H1 (cell line): Measurements from ENCODE around the gene CDKN2C. TPM values are rescaled to one million over a fixed set of nuclear protein-coding genes. Genes with fewer than 3 reads are reported as not detected.

Experiments
- CBX5 ChIP-seq: fragments of 300-800, 300-1000 bp; sonication (generic); IDR thresholded peaks from 2 replicates; pipeline ENCODE4 v1.7.1; 2016; ENCODE audit warnings: antibody characterized with exemption, low read length, low read depth
- CHD2 ChIP-seq: IDR thresholded peaks from 2 replicates; pipeline ENCODE4 v1.6.1; 2012; ENCODE audit warnings: low read length, improper control_type of control experiment
- CREB1 ChIP-seq: IDR thresholded peaks from 2 replicates; pipeline ENCODE4 v1.6.1; 2012; ENCODE audit warnings: inconsistent platforms
- KDM4A ChIP-seq: IDR thresholded peaks from one replicate; pipeline ENCODE4 v1.7.1; 2012; ENCODE audit warnings: low read depth, mild to moderate bottlenecking, moderate library complexity, low read length, inconsistent platforms; ENCODE audit not compliant: severe bottlenecking
- RAD21 ChIP-seq, 2 experiments: IDR thresholded peaks in 1 of 2; conservative IDR thresholded peaks in 1 of 2; 2 replicates each; pipeline ENCODE4 v1.6.1; 2011; ENCODE audit warnings: low read depth in 2 of 2, low read length in 2 of 2, improper control_type of control experiment in 1 of 2, inconsistent platforms in 1 of 2, mild to moderate bottlenecking in 1 of 2, moderate library complexity in 1 of 2
- SIN3A ChIP-seq, 2 experiments: IDR thresholded peaks in 1 of 2; conservative IDR thresholded peaks in 1 of 2; 2 replicates each; pipeline ENCODE4 v1.6.1; 2011 to 2012; ENCODE audit warnings: low read length in 2 of 2, improper control_type of control experiment in 1 of 2, low read depth in 1 of 2, mild to moderate bottlenecking in 1 of 2
- SUZ12 ChIP-seq: fragments of 200-600 bp; sonication (generic); IDR thresholded peaks from 2 replicates; pipeline ENCODE4 v1.6.1; 2012; ENCODE audit warnings: mild to moderate bottlenecking, inconsistent platforms, low read length, moderate library complexity, mixed read lengths
- TAF7 ChIP-seq: optimal IDR thresholded peaks from 2 replicates; pipeline ENCODE3; 2011; ENCODE audit warnings: low read depth, mild to moderate bottlenecking, inconsistent platforms, low read length, moderate library complexity, borderline replicate concordance
- YY1 ChIP-seq: IDR thresholded peaks from 2 replicates; pipeline ENCODE4 v1.6.1; 2011; ENCODE audit warnings: low read depth, mild to moderate bottlenecking, low read length
- polyA plus RNA-seq, 7 experiments: library from polyadenylated mRNA; depleted of rRNA in 3 of 7; stranded (reverse) in 5 of 7; unstranded in 2 of 7; fragments of >200 nt in 5 of 7; fragments of 200-250 nt in 2 of 7; gene quantifications; 1 replicate in 5 of 7; 2 replicates in 1 of 7; 4 replicates in 1 of 7; pipeline versions ENCODE4 v1.2.1 to v1.2.3, GENCODE V29; 2011 to 2013; ENCODE audit warnings: missing spikeins in 2 of 7, mixed read lengths in 2 of 7
- total RNA-seq: library from RNA; stranded (reverse); fragmentation: NEBNext Ultra II Directional; extraction: Animal tissue kit (Norgen Biotek cat#: 25700); gene quantifications from 2 replicates; pipeline ENCODE4 v1.2.1, GENCODE V29; 2021
- TF ChIP-seq, protein P1 (sequence below): IDR thresholded peaks from 2 replicates; pipeline ENCODE4 v1.6.1; 2011; ENCODE audit warnings: low read length, improper control_type of control experiment
- TF ChIP-seq, protein P2 (sequence below): IDR thresholded peaks from 2 replicates; pipeline ENCODE4 v1.6.1; 2012; ENCODE audit warnings: inconsistent platforms
- TF ChIP-seq, protein P3 (sequence below): IDR thresholded peaks from 2 replicates; pipeline ENCODE4 v1.6.1; 2012; ENCODE audit warnings: inconsistent platforms

CDKN2C gene
- total and polyA plus RNA-seq, 2 of the 8 experiments (the other 6 are each of a cell fraction or from before 2014, with no cell fraction given) = not detected

DNA sequence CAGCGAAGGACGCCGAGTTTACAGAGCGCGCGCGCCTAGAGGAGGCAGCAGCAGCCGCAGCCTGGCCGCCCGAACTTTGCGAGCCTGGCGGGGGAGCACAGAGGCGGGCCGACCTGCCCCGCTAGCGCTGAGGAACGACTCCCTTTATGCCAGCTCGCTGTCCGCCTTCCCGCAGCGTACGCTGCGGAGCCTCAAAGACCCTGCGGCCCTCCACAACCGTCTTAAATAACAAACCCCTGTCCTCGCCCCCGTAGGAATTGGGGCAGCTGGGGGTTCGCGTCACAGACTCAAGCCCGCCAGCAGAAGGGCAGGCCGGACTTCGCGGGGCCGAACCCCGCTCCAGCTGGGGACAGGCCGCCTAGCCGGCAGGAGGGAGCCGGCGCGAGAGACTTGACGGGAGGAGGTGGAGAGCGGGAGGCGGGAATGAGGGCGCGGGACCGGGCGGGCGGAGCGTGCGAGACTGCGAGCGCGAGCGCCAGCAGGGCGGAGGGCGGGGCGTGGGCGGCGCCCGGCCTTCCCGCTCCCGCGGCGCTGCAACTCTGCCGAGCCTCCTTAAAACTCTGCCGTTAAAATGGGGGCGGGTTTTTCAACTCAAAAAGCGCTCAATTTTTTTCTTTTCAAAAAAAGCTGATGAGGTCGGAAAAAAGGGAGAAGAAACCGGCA, 1.8 kb upstream of the CDKN2C start (continued):
- TF ChIP-seq KDM4A (peak; percentile 57), YY1 (no peak), CREB1 (no peak), SUZ12 (no peak), CBX5 (no peak), CHD2 (no peak; the same call in 1 of the 2 replicates), RAD21 (IDR thresholded peaks at IDR 0.05 in 1 of 2, conservative IDR thresholded peaks at IDR 0.05 in 1 of 2; ENCODE audit: low read depth in 2 of 2, low read length in 2 of 2) (peak; percentile 31 to 44; a peak in 3 of 4 replicates), TAF7 (peak; percentile 35), SIN3A (conservative IDR thresholded peaks at IDR 0.05 in 1 of 2, IDR thresholded peaks at IDR 0.05 in 1 of 2; ENCODE audit: low read depth in 1 of 2, low read length in 2 of 2) (0 out of 4 replicates have a peak, but pooled peaks of 1 of the 2 experiments have one; percentile 2)
- TF ChIP-seq, protein P1, sequence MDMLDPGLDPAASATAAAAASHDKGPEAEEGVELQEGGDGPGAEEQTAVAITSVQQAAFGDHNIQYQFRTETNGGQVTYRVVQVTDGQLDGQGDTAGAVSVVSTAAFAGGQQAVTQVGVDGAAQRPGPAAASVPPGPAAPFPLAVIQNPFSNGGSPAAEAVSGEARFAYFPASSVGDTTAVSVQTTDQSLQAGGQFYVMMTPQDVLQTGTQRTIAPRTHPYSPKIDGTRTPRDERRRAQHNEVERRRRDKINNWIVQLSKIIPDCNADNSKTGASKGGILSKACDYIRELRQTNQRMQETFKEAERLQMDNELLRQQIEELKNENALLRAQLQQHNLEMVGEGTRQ = no peak
- TF ChIP-seq, protein P2, sequence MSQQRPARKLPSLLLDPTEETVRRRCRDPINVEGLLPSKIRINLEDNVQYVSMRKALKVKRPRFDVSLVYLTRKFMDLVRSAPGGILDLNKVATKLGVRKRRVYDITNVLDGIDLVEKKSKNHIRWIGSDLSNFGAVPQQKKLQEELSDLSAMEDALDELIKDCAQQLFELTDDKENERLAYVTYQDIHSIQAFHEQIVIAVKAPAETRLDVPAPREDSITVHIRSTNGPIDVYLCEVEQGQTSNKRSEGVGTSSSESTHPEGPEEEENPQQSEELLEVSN = peak; percentile 85
- TF ChIP-seq, protein P3, sequence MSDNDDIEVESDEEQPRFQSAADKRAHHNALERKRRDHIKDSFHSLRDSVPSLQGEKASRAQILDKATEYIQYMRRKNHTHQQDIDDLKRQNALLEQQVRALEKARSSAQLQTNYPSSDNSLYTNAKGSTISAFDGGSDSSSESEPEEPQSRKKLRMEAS = peak; percentile 65
